Measurements from ENCODE around the gene ATG16L2. TPM values are rescaled to one million over a fixed set of nuclear protein-coding genes. Genes with fewer than 3 reads are reported as not detected.

ATG16L2 gene
- total and polyA plus RNA-seq, 9 of the 15 experiments (the other 6 are each of a cell fraction or from before 2014, with no cell fraction given): 0.18 to 11.2 (median 6.2) TPM

DNA sequence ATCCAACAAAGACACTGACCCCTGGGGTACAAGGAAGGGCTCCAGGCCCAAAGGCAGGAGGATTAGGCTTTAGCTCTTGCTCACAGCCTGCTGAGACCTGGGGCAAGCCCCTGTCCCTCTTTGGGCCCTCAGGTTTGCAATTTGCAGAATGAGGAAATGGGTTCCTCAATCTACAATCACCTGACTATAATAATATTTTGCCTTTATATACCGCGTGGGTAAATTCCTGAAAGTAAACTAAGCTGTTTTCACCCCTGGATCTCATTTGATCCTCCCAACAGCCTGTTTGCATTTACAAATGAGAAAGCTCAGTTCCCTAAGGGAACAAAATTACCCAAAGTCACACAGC lies 21.2 kb upstream of the ATG16L2 start (continued):
- TF ChIP-seq, protein P1, sequence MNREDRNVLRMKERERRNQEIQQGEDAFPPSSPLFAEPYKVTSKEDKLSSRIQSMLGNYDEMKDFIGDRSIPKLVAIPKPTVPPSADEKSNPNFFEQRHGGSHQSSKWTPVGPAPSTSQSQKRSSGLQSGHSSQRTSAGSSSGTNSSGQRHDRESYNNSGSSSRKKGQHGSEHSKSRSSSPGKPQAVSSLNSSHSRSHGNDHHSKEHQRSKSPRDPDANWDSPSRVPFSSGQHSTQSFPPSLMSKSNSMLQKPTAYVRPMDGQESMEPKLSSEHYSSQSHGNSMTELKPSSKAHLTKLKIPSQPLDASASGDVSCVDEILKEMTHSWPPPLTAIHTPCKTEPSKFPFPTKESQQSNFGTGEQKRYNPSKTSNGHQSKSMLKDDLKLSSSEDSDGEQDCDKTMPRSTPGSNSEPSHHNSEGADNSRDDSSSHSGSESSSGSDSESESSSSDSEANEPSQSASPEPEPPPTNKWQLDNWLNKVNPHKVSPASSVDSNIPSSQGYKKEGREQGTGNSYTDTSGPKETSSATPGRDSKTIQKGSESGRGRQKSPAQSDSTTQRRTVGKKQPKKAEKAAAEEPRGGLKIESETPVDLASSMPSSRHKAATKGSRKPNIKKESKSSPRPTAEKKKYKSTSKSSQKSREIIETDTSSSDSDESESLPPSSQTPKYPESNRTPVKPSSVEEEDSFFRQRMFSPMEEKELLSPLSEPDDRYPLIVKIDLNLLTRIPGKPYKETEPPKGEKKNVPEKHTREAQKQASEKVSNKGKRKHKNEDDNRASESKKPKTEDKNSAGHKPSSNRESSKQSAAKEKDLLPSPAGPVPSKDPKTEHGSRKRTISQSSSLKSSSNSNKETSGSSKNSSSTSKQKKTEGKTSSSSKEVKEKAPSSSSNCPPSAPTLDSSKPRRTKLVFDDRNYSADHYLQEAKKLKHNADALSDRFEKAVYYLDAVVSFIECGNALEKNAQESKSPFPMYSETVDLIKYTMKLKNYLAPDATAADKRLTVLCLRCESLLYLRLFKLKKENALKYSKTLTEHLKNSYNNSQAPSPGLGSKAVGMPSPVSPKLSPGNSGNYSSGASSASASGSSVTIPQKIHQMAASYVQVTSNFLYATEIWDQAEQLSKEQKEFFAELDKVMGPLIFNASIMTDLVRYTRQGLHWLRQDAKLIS (CRISPR knock-in tag; IDR thresholded peaks at IDR 0.05): no peak
- no peak for TF ChIP-seq SNIP1 (IDR thresholded peaks at IDR 0.05; ENCODE audit: low read depth)
- no peak for TF ChIP-seq NR4A1 (CRISPR knock-in tag; IDR thresholded peaks at IDR 0.05)
- TF ChIP-seq NR4A1 (tag; IDR thresholded peaks at IDR 0.05): no peak

GRCh38 chr11:72793425-72794367 lies 20.5 kb upstream of the ATG16L2 start, which contains the start of gene STARD10:
STARD10 (minus strand) TSS chr11:72794047; CDS start chr11:72781181, 12,866 bp downstream.
- WGBS (ENCODE audit: insufficient coverage, low coverage, missing lambda C conversion rate): 3% methylated on average over 52 of the region's 55 CpGs
- FAIRE-seq (peak; percentile 94), ATAC-seq (peak; percentile 96), DNase-seq (ENCODE audit: extremely low read depth in 1 of 4, low spot score in 3 of 4) (peak; percentile 98 to 99 (median 99))
- H3K9me3 ChIP-seq (replicated peaks; ENCODE audit: control insufficient read depth, insufficient read depth, low read depth, low read length): no peaks in the 10 kb centered on the region
- H2AFZ ChIP-seq (ENCODE audit: low read depth, low read length): peak within 1 kb of the TSS; percentile 100
- POLR2A ChIA-PET: interaction anchor here (0.6 to 3.4 kb wide), 11 partner anchors 11 to 322 kb away, joined by 3 to 17 read pairs (median 3); partner anchors contain the start of gene ATG16L2
- CTCF ChIA-PET (ENCODE audit: low intra/inter-chr PET ratio): interaction anchor here (0.6 to 2.4 kb wide), 5 partner anchors 21 to 109 kb away, joined by 3 to 24 read pairs (median 3); partner anchors contain the start of gene ATG16L2
- intact Hi-C loops (cut with micrococcal nuclease): loop anchor here (1.0 to 2.0 kb wide), 4 partner anchors 17 to 68 kb away; partner anchors contain the start of gene ARAP1
- no peaks in the 10 kb centered on the region for H3K27me3 ChIP-seq (ENCODE audit: control insufficient read depth in 2 of 2, insufficient read depth in 2 of 2, low read length in 2 of 2)
- H3K4me3 ChIP-seq: peak within 1 kb of the TSS; percentile 72
- H3K4me2 ChIP-seq (ENCODE audit: insufficient read depth, low read length): peak within 1 kb of the TSS; percentile 90
- H3K27ac ChIP-seq (ENCODE audit: extremely low read depth, low read depth, low read length): peak within 1 kb of the TSS; percentile 86
- no peaks in the 10 kb centered on the region for H3K36me3 ChIP-seq (ENCODE audit: control insufficient read depth, insufficient read depth, low read length)
- H3K79me2 ChIP-seq (ENCODE audit: control insufficient read depth, insufficient read depth, low read length): peaks cover 4% of the 10 kb centered on the region; the same call in 1 of the 3 replicates
- H3K9ac ChIP-seq (ENCODE audit: insufficient read depth in 1 of 2, low read depth in 2 of 2, low read length in 2 of 2): peak within 1 kb of the TSS; percentile 70 to 90
- H3K4me1 ChIP-seq (replicated peaks in 1 of 2; ENCODE audit: control insufficient read depth in 2 of 2, insufficient read depth in 2 of 2, low read length in 2 of 2): peaks cover 23 to 40% of the 10 kb centered on the region in 2 experiments; a peak in 4 of 5 replicates
- TSS peak; percentile 76 for BruUV-seq (replicated peaks)
- in situ Hi-C loops (cut with MboI): no loop called here
- H4K20me1 ChIP-seq (replicated peaks; ENCODE audit: control insufficient read depth, insufficient read depth, low read length): no peaks in the 10 kb centered on the region
- H3K9me1 ChIP-seq (ENCODE audit: control insufficient read depth, insufficient read depth, low read length): peaks cover 2% of the 10 kb centered on the region
- no peak for TF ChIP-seq HDAC8 (tag; IDR thresholded peaks at IDR 0.05)
- TF ChIP-seq PRDM10 (IDR thresholded peaks at IDR 0.05; ENCODE audit: partially characterized antibody): peak; percentile 68
- TF ChIP-seq XRCC5 (IDR thresholded peaks at IDR 0.05; ENCODE audit: low read depth, low read length): peak; percentile 97
- TF ChIP-seq, protein P2, sequence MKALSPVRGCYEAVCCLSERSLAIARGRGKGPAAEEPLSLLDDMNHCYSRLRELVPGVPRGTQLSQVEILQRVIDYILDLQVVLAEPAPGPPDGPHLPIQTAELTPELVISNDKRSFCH (CRISPR knock-in tag; IDR thresholded peaks at IDR 0.05): no peak
- TF ChIP-seq, protein P2 (tag; IDR thresholded peaks at IDR 0.05): peak; percentile 65; the same call in 1 of the 2 replicates
- TF ChIP-seq RCOR1 (IDR thresholded peaks at IDR 0.05; ENCODE audit: borderline replicate concordance in 1 of 2, low read depth in 2 of 2, low read length in 2 of 2): peak in 1 of 2 experiments; percentile 75; a peak in 2 of 4 replicates

All from K562 (cell line).